Endothelial cell of umbilical vein (primary cell): ENCODE results near the gene PPP1R18.

Source experiments
- EZH2 ChIP-seq: IDR thresholded peaks from 2 replicates; pipeline ENCODE4 v1.6.1; 2012; ENCODE audit warnings: borderline replicate concordance, low read depth, mild to moderate bottlenecking, moderate library complexity, low read length, inconsistent platforms; ENCODE audit not compliant: severe bottlenecking
- FOS ChIP-seq: IDR thresholded peaks from 2 replicates; pipeline ENCODE4 v1.6.1; 2011; ENCODE audit warnings: mild to moderate bottlenecking, low read length, moderate library complexity, borderline replicate concordance; ENCODE audit not compliant: insufficient read depth
- GATA2 ChIP-seq: IDR thresholded peaks from 2 replicates; pipeline ENCODE4 v1.7.0; 2011; ENCODE audit warnings: low read depth, mild to moderate bottlenecking, moderate library complexity, mixed read lengths, low read length; ENCODE audit not compliant: insufficient read length, insufficient read depth
- MAX ChIP-seq: IDR thresholded peaks from 2 replicates; pipeline ENCODE4 v1.6.1; 2011; ENCODE audit not compliant: insufficient read depth, insufficient read length
- POLR2A ChIP-seq: IDR thresholded peaks from 2 replicates; pipeline ENCODE4 v1.6.1; 2012; ENCODE audit warnings: low read depth, mild to moderate bottlenecking, control low read depth, low read length
- POLR2AphosphoS5 ChIP-seq: IDR thresholded peaks from 2 replicates; pipeline ENCODE4 v1.6.1; 2012; ENCODE audit warnings: low read depth, mild to moderate bottlenecking, control low read depth, low read length, moderate library complexity; ENCODE audit not compliant: insufficient read depth
- TF ChIP-seq, protein P1 (sequence below), 2 donors: IDR thresholded peaks; 1 replicate in 1 of 2; 2 replicates in 1 of 2; pipeline ENCODE4 v1.5.1; 2011; ENCODE audit warnings: low read length in 2 of 2, mild to moderate bottlenecking in 2 of 2, moderate library complexity in 2 of 2, control low read depth in 1 of 2, inconsistent platforms in 1 of 2, low read depth in 1 of 2; ENCODE audit not compliant: insufficient read depth in 1 of 2; ENCODE audit errors: extremely low read depth in 1 of 2

GRCh38 chr6:30703821-30704220 lies 17.4 kb upstream of the PPP1R18 start:
- TF ChIP-seq POLR2A (no peak), EZH2 (no peak), FOS (no peak), POLR2AphosphoS5 (no peak), MAX (no peak), GATA2 (no peak)
- TF ChIP-seq, protein P1, sequence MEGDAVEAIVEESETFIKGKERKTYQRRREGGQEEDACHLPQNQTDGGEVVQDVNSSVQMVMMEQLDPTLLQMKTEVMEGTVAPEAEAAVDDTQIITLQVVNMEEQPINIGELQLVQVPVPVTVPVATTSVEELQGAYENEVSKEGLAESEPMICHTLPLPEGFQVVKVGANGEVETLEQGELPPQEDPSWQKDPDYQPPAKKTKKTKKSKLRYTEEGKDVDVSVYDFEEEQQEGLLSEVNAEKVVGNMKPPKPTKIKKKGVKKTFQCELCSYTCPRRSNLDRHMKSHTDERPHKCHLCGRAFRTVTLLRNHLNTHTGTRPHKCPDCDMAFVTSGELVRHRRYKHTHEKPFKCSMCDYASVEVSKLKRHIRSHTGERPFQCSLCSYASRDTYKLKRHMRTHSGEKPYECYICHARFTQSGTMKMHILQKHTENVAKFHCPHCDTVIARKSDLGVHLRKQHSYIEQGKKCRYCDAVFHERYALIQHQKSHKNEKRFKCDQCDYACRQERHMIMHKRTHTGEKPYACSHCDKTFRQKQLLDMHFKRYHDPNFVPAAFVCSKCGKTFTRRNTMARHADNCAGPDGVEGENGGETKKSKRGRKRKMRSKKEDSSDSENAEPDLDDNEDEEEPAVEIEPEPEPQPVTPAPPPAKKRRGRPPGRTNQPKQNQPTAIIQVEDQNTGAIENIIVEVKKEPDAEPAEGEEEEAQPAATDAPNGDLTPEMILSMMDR (IDR thresholded peaks at IDR 0.05; ENCODE audit: extremely low read depth in 1 of 2, insufficient read depth in 1 of 2, low read depth in 1 of 2, low read length in 2 of 2): no peak
